Activated CD4-positive, alpha-beta T cell treated with anti-CD3 and anti-CD28 coated beads, Interleukin-2, Interleukin-4, amounts not matched to agents 100 ng/mL and 50 ng/mL, durations not matched to agents 16 hours and 8 hours (primary cell): ENCODE data around the gene PIK3CB.
"Not testable (repeated sequence)": the region's sequence is repeated elsewhere in the genome, so short reads cannot be mapped to it uniquely, and the experiment has no call there.

Experiments
- DNase-seq: peaks from one replicate; pipeline ENCODE4 v3.0.0-alpha.2; 2020; ENCODE audit warnings: low spot score

The PIK3CB gene

DNA sequence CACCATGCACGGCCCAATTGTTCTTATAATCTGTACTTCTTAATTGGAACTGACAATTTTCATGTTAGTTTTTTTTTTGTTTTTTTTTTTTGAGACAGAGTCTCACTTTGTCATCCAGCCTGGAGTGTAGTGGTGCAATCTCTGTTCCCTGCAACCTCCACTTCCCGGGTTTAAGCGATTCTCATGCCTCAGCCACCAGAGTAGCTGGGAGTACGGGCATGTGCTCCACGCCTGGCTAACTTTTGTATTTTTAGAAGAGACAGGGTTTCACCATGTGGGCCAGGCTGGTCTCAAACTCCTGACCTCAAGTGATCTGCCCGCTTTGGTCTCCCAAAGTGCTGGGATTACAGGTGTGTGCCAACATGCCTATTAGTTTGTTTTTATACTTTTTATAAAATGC lies 153.8 kb downstream of the PIK3CB start:
- not testable (repeated sequence) for DNase-seq

GRCh38 chr3:138678874-138679392 lies 155.8 kb downstream of the PIK3CB start:
- no peak for DNase-seq

DNA sequence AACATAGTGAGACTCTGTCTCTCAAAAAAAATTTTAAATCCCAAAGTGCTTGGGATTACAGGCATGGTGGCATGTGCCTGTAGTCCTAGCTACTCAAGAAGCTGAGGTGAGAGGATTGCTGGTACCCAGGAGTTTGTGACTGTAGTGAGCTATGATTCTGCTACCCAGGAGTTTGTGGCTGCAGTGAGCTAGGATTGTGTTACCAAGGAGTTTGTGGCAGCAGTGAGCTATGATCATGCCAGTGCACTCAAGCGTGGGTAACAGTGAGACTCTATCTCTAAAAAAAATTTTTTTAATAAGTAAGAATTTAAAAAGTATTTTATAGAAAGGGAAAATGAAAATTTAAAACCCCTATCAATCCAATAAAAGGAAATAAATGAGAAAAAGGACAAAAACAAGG lies 156.6 kb downstream of the PIK3CB start:
- no peak for DNase-seq

GRCh38 chr3:138675393-138675792 lies 159.3 kb downstream of the PIK3CB start:
- no peak for DNase-seq

GRCh38 chr3:138673641-138674530 lies 160.8 kb downstream of the PIK3CB start:
- DNase-seq: no peak

GRCh38 chr3:138670407-138670806 lies 164.3 kb downstream of the PIK3CB start:
- DNase-seq: no peak

DNA sequence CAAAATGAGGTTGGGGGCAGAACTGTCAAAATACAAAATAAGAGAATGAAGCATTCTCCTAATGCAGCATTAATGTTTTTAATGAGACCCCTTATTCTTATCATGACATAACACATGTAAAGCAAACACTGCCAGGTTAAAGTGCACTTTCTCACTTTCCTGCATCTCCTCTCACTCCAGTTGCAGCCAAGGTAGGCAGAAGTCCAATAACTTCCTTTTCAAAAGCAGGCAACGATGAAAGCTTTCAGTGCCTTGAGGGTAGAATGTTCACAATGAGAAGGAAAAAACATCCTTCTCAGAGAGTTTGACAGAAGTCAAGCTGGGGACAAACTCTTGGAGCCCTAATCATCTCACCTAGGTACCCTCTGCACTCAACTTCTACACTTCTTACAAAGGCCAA lies 166.6 kb downstream of the PIK3CB start:
- DNase-seq: no peak

GRCh38 chr3:138657508-138657907 lies 177.2 kb downstream of the PIK3CB start:
- DNase-seq: no peak

- DNase-seq: no peak
Observed at GRCh38 chr3:138653567-138653966, 181.2 kb downstream of the PIK3CB start.

- no peak for DNase-seq
Observed at GRCh38 chr3:138649134-138649533, 185.6 kb downstream of the PIK3CB start.

DNA sequence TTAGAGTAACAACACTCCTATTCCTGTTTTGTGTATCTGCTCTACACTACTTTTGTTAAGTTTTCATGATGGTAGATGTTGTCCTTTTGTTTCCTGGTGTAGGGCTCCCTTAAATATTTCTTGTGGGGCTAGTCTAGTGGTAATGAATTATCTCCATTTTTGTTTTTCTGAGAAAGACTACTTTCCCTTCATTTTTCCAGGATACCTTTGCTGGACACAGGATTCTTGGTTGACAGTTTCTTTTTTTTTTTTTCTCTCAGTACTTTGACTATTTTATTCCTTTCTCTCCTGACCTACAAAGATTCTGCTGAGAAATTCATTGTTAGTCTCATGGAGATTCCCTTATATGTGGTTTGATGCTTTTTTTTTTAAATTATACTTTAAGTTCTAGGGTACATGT lies 188.2 kb downstream of the PIK3CB start:
- DNase-seq: no peak

GRCh38 chr3:138646008-138646407 lies 188.7 kb downstream of the PIK3CB start:
- DNase-seq: no peak

DNA sequence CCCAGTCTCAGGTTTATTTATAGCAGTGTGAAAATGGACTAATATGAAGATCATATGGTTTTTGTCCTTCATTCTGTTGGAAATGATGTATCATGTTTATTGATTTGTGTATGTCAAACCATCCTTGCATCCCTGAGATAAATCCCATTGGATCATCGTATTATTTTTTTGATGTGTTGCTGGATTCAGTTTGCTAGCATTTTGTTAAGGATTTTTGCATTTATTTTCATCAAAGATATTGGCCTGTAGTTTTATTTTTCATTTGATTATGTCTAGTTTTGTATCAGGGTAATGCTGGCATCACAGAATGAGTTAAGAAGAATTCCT lies 191.8 kb downstream of the PIK3CB start:
- no peak for DNase-seq

DNA sequence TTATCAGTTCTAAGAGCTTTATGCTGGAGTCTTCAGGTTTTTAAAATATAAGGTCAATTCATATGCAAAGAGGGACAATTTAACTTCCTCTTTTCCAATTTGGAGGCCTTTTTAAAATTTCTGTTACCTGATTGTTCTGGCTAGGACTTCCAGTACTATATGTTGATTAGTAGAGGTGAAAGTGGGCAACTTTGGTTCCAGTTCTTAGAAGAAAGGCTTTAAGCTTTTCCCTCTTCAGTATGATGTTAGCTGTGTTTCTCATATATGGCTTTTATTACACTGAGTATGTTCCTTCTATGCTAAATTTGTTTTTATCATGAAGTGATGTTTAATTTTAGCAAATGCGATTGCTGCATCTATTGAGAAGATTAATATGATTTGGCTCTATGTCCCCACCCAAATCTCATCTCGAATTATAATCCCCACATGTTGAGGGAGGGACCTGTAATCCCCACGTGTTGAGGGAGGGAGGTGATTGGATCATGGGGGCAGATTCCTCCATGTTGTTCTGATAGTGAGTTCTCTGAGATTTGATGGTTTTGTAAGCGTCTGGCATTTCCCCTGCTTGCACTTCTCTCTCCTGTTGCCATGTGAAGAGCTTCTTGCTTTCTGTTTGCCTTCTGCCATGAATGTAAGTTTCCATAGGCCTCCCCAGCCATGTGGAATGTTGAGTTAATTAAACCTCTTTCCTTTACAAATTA lies 192.4 kb downstream of the PIK3CB start:
- no peak for DNase-seq

- no peak for DNase-seq
Observed at GRCh38 chr3:138640537-138640936, 194.2 kb downstream of the PIK3CB start.

GRCh38 chr3:138638641-138639040 lies 196.1 kb downstream of the PIK3CB start:
- DNase-seq: no peak

- no peak for DNase-seq
Observed at GRCh38 chr3:138629526-138629925, 205.2 kb downstream of the PIK3CB start.

- no peak for DNase-seq
Observed at GRCh38 chr3:138625707-138626365, 208.9 kb downstream of the PIK3CB start.

DNA sequence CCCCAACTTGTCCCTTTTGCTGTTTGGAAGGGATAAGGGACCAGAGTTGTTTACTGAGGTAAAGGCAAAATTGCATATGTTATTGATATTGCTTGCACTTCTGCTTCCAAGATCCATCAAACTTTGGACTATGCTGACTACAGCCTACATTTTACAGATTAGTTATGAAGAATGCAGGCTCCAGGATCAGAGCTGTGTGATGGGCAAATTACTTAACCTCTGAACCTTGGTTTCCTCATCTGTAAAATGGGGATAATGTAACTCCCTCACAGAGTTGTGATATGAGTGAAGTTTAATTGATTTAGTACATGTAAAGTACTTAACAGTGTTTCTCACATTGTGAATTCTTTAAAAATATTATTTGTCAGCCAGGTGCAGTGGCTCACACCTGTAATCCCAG lies 210.2 kb downstream of the PIK3CB start:
- no peak for DNase-seq

- no peak for DNase-seq
Observed at GRCh38 chr3:138620431-138620830, 214.3 kb downstream of the PIK3CB start.

DNA sequence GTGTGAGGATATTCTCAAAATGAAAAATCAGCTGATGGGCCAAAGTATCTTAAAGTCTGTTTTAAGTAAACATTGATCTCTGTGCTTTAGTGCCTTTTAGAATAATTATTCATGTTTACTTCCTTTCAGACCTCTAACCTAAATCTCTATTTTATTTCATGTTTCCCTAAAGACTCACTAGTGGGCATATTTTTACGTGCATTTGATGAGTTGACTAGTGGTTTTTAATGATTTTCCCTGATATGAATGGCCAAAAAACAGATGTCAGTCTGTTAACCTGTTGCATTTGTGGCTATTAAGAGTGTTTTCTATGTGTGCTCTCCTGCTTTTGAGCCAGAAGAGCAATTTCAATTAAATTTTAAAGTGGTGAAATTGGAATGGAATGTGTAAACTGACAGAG lies 219.3 kb downstream of the PIK3CB start:
- no peak for DNase-seq

DNA sequence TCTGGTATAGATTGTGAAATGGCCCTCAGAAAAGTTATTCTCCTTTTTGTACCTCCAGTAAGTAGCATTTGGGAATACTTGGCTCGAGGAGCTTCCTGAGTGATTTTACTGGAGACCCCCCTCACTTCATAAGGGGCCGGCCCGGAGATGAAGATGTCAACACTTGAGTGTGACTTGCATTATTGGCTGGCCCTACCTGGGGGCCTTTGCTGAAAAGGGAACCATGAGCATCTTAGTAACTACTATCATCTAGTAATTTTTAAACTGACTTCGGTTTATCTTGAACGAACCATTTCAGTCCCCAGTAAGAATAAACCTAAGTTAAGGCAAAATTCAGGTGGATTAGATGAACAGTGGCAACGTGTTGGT lies 224.8 kb downstream of the PIK3CB start:
- DNase-seq: no peak
